CD14-positive monocyte (primary cell): ENCODE measurements around the gene SPSB2. TPM values are rescaled to one million over a fixed set of nuclear protein-coding genes. Genes with fewer than 3 reads are reported as not detected.

Source experiments
- DNase-seq, 3 donors: peaks; one replicate each; pipeline ENCODE4 v3.0.0-alpha.2; 2011 to 2022
- H2AFZ ChIP-seq: 2 replicates; pipeline ENCODE4 v1.6.0; 2012; ENCODE audit warnings: mild to moderate bottlenecking, low read depth, low read length, inconsistent platforms; ENCODE audit not compliant: insufficient read depth, poor library complexity, severe bottlenecking
- H3K27ac ChIP-seq, 2 donors: 1 replicate in 1 of 2; 2 replicates in 1 of 2; pipeline ENCODE4 v1.5.1; 2012 to 2013; ENCODE audit warnings: low read length in 2 of 2, control low read depth in 1 of 2, inconsistent platforms in 1 of 2, low read depth in 1 of 2, mild to moderate bottlenecking in 1 of 2
- H3K27me3 ChIP-seq, 2 donors: one replicate each; pipeline versions ENCODE4 v1.6.0 to v1.6.1; 2011 to 2013; ENCODE audit warnings: low read length in 2 of 2; ENCODE audit not compliant: control insufficient read depth in 2 of 2, insufficient read depth in 2 of 2
- H3K36me3 ChIP-seq, 2 donors: replicated peaks in 1 of 2; 1 replicate in 1 of 2; 2 replicates in 1 of 2; pipeline versions ENCODE4 v1.5.1 to v1.6.1; 2012 to 2013; ENCODE audit warnings: low read length in 2 of 2, control low read depth in 1 of 2, inconsistent platforms in 1 of 2, mild to moderate bottlenecking in 1 of 2; ENCODE audit not compliant: insufficient read depth in 2 of 2, control insufficient read depth in 1 of 2
- H3K4me1 ChIP-seq, 2 donors: 1 replicate in 1 of 2; 2 replicates in 1 of 2; pipeline versions ENCODE4 v1.5.1 to v1.6.1; 2012 to 2013; ENCODE audit warnings: low read length in 2 of 2, control low read depth in 1 of 2, inconsistent platforms in 1 of 2, mild to moderate bottlenecking in 1 of 2, moderate library complexity in 1 of 2; ENCODE audit not compliant: insufficient read depth in 2 of 2, control insufficient read depth in 1 of 2
- H3K4me2 ChIP-seq: replicated peaks from 2 replicates; pipeline ENCODE3; 2012; ENCODE audit warnings: low read length, moderate library complexity, mild to moderate bottlenecking; ENCODE audit not compliant: poor library complexity, severe bottlenecking; ENCODE audit errors: extremely low read depth
- H3K4me3 ChIP-seq, 3 experiments: fragments of 200-600 bp in 1 of 3; sonication (generic) in 1 of 3; replicated peaks in 1 of 3; 1 replicate in 2 of 3; 2 replicates in 1 of 3; pipeline ENCODE4 v1.5.1; 2011 to 2013; ENCODE audit warnings: low read length in 3 of 3, mild to moderate bottlenecking in 3 of 3, control low read depth in 2 of 3, low read depth in 2 of 3, inconsistent platforms in 1 of 3, moderate library complexity in 1 of 3
- H3K79me2 ChIP-seq: 2 replicates; pipeline ENCODE4 v1.6.0; 2012; ENCODE audit warnings: mild to moderate bottlenecking, control low read depth, inconsistent platforms, low read length, moderate library complexity; ENCODE audit not compliant: insufficient read depth
- H3K9ac ChIP-seq: 2 replicates; pipeline ENCODE4 v1.6.0; 2017; ENCODE audit warnings: low read length, mild to moderate bottlenecking; ENCODE audit not compliant: insufficient read depth, poor library complexity, severe bottlenecking
- H3K9me3 ChIP-seq, 2 donors: replicated peaks in 1 of 2; 1 replicate in 1 of 2; 2 replicates in 1 of 2; pipeline versions ENCODE4 v1.5.1 to v1.6.1; 2012 to 2013; ENCODE audit warnings: low read length in 2 of 2, control low read depth in 1 of 2; ENCODE audit not compliant: control insufficient read depth in 1 of 2, insufficient read depth in 1 of 2
- H4K20me1 ChIP-seq: 2 replicates; pipeline ENCODE4 v1.6.0; 2012; ENCODE audit warnings: mild to moderate bottlenecking, low read length, control low read depth, moderate library complexity; ENCODE audit not compliant: insufficient read depth
- H3K27ac Mint-ChIP-seq, 7 donors: one replicate each; pipeline ENCODE4 v1.8.0; 2020; ENCODE audit warnings: mild to moderate bottlenecking in 7 of 7, mixed read lengths in 7 of 7, moderate library complexity in 6 of 7, inconsistent platforms in 2 of 7
- H3K27me3 Mint-ChIP-seq, 3 donors: one replicate each; pipeline ENCODE4 v1.8.0; 2021 to 2022; ENCODE audit warnings: low read depth in 3 of 3, mild to moderate bottlenecking in 3 of 3, mixed read lengths in 3 of 3, moderate library complexity in 3 of 3, inconsistent platforms in 1 of 3
- H3K36me3 Mint-ChIP-seq, 2 donors: one replicate each; pipeline ENCODE4 v1.8.0; 2020; ENCODE audit warnings: mixed read lengths in 2 of 2, inconsistent platforms in 1 of 2, mild to moderate bottlenecking in 1 of 2
- H3K4me1 Mint-ChIP-seq: one replicate; pipeline ENCODE4 v1.8.0; 2020; ENCODE audit warnings: mild to moderate bottlenecking, mixed read lengths
- H3K4me3 Mint-ChIP-seq, 2 donors: one replicate each; pipeline ENCODE4 v1.8.0; 2020; ENCODE audit warnings: mild to moderate bottlenecking in 2 of 2, mixed read lengths in 2 of 2, moderate library complexity in 1 of 2
- H3K9me3 Mint-ChIP-seq, 7 donors: one replicate each; pipeline ENCODE4 v1.8.0; 2020 to 2022; ENCODE audit warnings: mixed read lengths in 7 of 7, mild to moderate bottlenecking in 6 of 7, moderate library complexity in 6 of 7, inconsistent platforms in 2 of 7
- CTCF ChIP-seq: fragments of 200-600 bp; IDR thresholded peaks from one replicate; pipeline ENCODE4 v1.8.0; 2022; ENCODE audit warnings: antibody characterized with exemption, mild to moderate bottlenecking
- WGBS: methylation state at CpG from one replicate; pipeline ENCODE4 v1.1.5; 2013; ENCODE audit warnings: missing lambda C conversion rate; ENCODE audit not compliant: insufficient coverage; 5-methylcytosine and 5-hydroxymethylcytosine counted together
- intact Hi-C, 2 donors: fragments of 100-400 bp; cut with micrococcal nuclease; formaldehyde crosslinking; loops; one replicate each; pipeline versions ENCODE4 v1.15.0 to v1.15.1; 2023
- polyA plus RNA-seq, 3 donors: library from polyadenylated mRNA; depleted of rRNA in 1 of 3; unstranded in 2 of 3; stranded (reverse) in 1 of 3; fragments of 300-500 nt in 2 of 3; fragments of >200 nt in 1 of 3; fragmentation: Illumina TruSeq in 2 of 3; gene quantifications; 1 replicate in 2 of 3; 2 replicates in 1 of 3; pipeline ENCODE4 v1.2.3, GENCODE V29; 2012 to 2021

Gene SPSB2
- polyA plus RNA-seq, 3 donors = 4.7 to 6.9 (median 6.6) TPM

- Histone ChIP-seq H3K27me3 (peaks cover 3 to 33% of the 10 kb centered on the region in 2 donors), H2AFZ (no peak overlapping the region), H3K79me2 (no peaks in the 10 kb centered on the region), H3K36me3 (no peaks in the 10 kb centered on the region), H4K20me1 (no peaks in the 10 kb centered on the region), H3K4me3 (peak overlapping the region in 2 of 3 experiments; percentile 2 to 53), H3K9me3 (no peaks in the 10 kb centered on the region), H3K4me1 (peaks cover 36 to 40% of the 10 kb centered on the region in 2 donors), H3K9ac (no peak overlapping the region), H3K4me2 (peak overlapping the region; percentile 55), H3K27ac (peak overlapping the region in 1 of 2 donors; percentile 7)
- H3K4me1 Mint-ChIP-seq = peaks cover 37% of the 10 kb centered on the region
- peaks cover 0 to 2% (median 0%) of the 10 kb centered on the region in 7 donors for H3K9me3 Mint-ChIP-seq
- H3K4me3 Mint-ChIP-seq = peak overlapping the region; percentile 67 to 92
- TF ChIP-seq CTCF = no peak
- DNase-seq = peak in 2 of 3 donors; percentile 66 to 76
- H3K36me3 Mint-ChIP-seq = peaks cover 0 to 7% of the 10 kb centered on the region in 2 donors
- WGBS = 33% methylated on average over 9 of the region's 9 CpGs
- peaks cover 43 to 52% (median 48%) of the 10 kb centered on the region in 3 donors for H3K27me3 Mint-ChIP-seq
- intact Hi-C loops = loop anchor here (5.0 kb wide), 3 partner anchors 170 to 190 kb away; partner anchors contain the start of genes C1R (in 2 of the 2) and C1RL (in 1 of the 2)
- H3K27ac Mint-ChIP-seq = peak overlapping the region in 4 of 7 donors; percentile 54 to 70 (median 64)
These were observed 49.2 kb upstream of the SPSB2 start for GRCh38 chr12:6921996-6922946.

DNA sequence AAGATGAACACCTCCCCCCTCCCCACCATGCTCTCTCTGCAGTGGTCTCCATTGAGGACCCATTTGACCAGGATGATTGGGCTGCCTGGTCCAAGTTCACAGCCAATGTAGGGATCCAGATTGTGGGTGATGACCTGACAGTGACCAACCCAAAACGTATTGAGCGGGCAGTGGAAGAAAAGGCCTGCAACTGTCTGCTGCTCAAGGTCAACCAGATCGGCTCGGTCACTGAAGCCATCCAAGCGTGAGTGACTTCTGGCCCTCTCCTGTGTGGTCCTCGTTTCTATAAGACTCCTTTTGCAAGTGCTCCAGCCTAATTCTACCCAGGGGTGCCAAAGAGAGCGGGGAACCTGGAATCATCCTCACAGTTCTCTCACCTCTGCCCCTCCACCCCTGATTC is 48.4 kb upstream of the SPSB2 start:
- Histone ChIP-seq H3K4me1 (peaks cover 31 to 33% of the 10 kb centered on the region in 2 donors), H3K27ac (no peak overlapping the region), H3K4me2 (no peak overlapping the region), H4K20me1 (no peaks in the 10 kb centered on the region), H3K4me3 (no peak overlapping the region), H3K9ac (no peak overlapping the region), H3K27me3 (peaks cover 0 to 30% of the 10 kb centered on the region in 2 donors), H3K36me3 (no peaks in the 10 kb centered on the region), H2AFZ (no peak overlapping the region), H3K9me3 (no peaks in the 10 kb centered on the region), H3K79me2 (no peaks in the 10 kb centered on the region)
- peaks cover 43 to 48% (median 48%) of the 10 kb centered on the region in 3 donors for H3K27me3 Mint-ChIP-seq
- TF ChIP-seq CTCF = no peak
- H3K4me1 Mint-ChIP-seq = peaks cover 31% of the 10 kb centered on the region
- no peak for DNase-seq
- intact Hi-C loops = loop anchor here (5.0 kb wide), 3 partner anchors 171 to 191 kb away; partner anchors contain the start of genes C1R (in 2 of the 2) and C1RL (in 1 of the 2)
- WGBS = 97% methylated on average over 7 of the region's 7 CpGs
- peak overlapping the region in 1 of 2 donors; percentile 63 for H3K4me3 Mint-ChIP-seq
- peaks cover 0 to 2% of the 10 kb centered on the region in 2 donors for H3K36me3 Mint-ChIP-seq
- peak overlapping the region in 1 of 7 donors; percentile 35 for H3K27ac Mint-ChIP-seq
- peaks cover 0 to 2% (median 0%) of the 10 kb centered on the region in 7 donors for H3K9me3 Mint-ChIP-seq
